NCI-H526 (cell line): Measurements from ENCODE around the gene GAREM1.
"Not testable (repeated sequence)": the region's sequence is repeated elsewhere in the genome, so short reads cannot be mapped to it uniquely, and the experiment has no call there.

Experiments
- DNase-seq, 2 experiments: peaks; one replicate each; lab custom pipeline; 2025; lab: John Stamatoyannopoulos, UW

Gene GAREM1

GRCh38 chr18:32326450-32327308, 144.0 kb downstream of the GAREM1 start:
- DNase-seq, result no peak

- no peak for DNase-seq
These were observed 146.5 kb downstream of the GAREM1 start for GRCh38 chr18:32324181-32324580.

GRCh38 chr18:32321826-32322225, 148.9 kb downstream of the GAREM1 start:
- DNase-seq, result no peak

GRCh38 chr18:32319084-32319483, 151.6 kb downstream of the GAREM1 start:
- no peak for DNase-seq

GRCh38 chr18:32318581-32318980, 152.1 kb downstream of the GAREM1 start:
- no peak for DNase-seq

- no peak for DNase-seq
These were observed 153.0 kb downstream of the GAREM1 start for GRCh38 chr18:32317651-32318050.

- no peak for DNase-seq
These were observed 154.8 kb downstream of the GAREM1 start for GRCh38 chr18:32315881-32316280.

GRCh38 chr18:32310774-32311173, 159.9 kb downstream of the GAREM1 start:
- DNase-seq, result no peak

GRCh38 chr18:32310101-32310500, 160.6 kb downstream of the GAREM1 start:
- DNase-seq, result no peak

GRCh38 chr18:32308493-32309120, 162.1 kb downstream of the GAREM1 start:
- no peak for DNase-seq

GRCh38 chr18:32303400-32303799, 167.3 kb downstream of the GAREM1 start:
- no peak for DNase-seq

- no peak for DNase-seq
These were observed 167.9 kb downstream of the GAREM1 start for GRCh38 chr18:32302806-32303205.

GRCh38 chr18:32301976-32302743, 168.5 kb downstream of the GAREM1 start:
- no peak for DNase-seq

GRCh38 chr18:32301361-32301760, 169.3 kb downstream of the GAREM1 start:
- no peak for DNase-seq

- DNase-seq, result no peak
These were observed 169.8 kb downstream of the GAREM1 start for GRCh38 chr18:32300914-32301313.

GRCh38 chr18:32299484-32299883, 171.2 kb downstream of the GAREM1 start:
- no peak for DNase-seq

- peak; percentile 19 to 28 for DNase-seq
These were observed 172.5 kb downstream of the GAREM1 start for GRCh38 chr18:32298171-32298667.

GRCh38 chr18:32297579-32298170, 173.0 kb downstream of the GAREM1 start:
- no peak for DNase-seq

GRCh38 chr18:32296851-32297250, 173.8 kb downstream of the GAREM1 start:
- no peak for DNase-seq

- no peak for DNase-seq
These were observed 175.1 kb downstream of the GAREM1 start for GRCh38 chr18:32295604-32296003.

GRCh38 chr18:32293107-32293506, 177.6 kb downstream of the GAREM1 start:
- DNase-seq, result no peak

GRCh38 chr18:32291623-32292022, 179.1 kb downstream of the GAREM1 start:
- DNase-seq, result not testable (repeated sequence)
